Measurements from ENCODE around the gene GPR137B. TPM values are rescaled to one million over a fixed set of nuclear protein-coding genes. Genes with fewer than 3 reads are reported as not detected.
A peak's percentile ranks its signal among the peaks of the same experiment; 100 is the strongest.
"Not testable (repeated sequence)": the region's sequence is repeated elsewhere in the genome, so short reads cannot be mapped to it uniquely, and the experiment has no call there.

Gene GPR137B
- total RNA-seq, 1 experiment from 2014 or later, result 12.2 TPM

DNA sequence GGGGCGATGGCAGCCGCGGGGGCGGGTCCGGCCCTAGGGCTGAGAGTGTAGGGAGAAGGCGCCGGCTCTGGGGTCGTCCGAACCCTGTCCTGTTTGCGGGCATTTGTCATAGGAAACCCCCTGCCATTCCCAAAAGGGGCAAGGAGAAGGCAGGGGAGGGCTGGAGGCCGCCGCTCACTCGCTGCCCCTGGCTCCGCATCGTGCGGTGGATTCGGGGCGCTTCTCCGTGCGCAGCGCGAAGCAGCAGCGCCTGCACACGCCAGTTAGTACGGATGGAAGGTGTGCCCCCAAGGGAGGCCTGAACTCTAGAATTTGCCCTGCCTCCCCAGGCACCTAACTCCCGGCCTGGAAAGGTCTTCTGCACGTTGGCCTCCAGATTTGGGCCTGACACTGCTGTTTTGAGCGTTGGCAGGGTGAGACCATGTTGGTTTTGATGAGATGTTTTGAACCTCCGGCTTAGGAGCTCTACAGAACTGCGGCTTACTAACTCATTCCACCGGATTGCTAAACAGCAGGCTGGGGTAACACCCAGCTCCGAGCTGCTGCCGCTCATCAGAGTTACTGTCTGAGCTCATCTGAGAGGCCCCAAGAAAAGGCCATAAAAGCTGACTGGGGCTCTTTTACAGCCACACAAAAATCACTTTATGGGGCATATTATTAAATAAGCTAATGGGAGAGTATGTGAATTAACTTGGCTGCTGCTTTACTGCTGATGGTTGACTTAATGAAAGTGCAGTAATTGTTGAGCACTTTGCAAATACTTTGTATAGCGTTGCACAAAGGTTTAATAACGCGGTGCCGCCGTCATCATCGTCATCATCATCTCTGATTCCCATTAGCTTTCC, 987 bp downstream of the GPR137B start:
- peak; percentile 42 for DNase-seq (ENCODE audit: low read depth)

DNA sequence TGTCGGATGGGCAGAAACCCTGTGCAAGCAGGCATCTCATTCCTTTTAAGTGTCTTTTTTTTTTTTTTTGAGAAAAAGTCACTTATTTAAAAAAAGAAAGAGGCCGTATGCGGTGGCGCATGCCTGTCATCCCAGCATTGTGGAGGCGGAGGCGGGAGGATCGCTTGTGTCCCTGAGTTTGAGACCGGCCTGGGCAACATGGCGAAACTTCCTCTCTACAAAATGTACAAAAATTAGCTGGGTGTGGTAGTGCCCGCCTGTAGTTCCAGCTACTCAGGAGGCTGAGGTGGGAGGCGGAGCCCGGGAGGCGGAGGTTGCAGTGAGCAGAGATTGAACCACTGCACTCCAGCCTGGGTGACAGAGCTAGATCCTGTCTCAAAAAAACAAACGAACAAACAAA, 1.7 kb downstream of the GPR137B start:
- no peak for DNase-seq (ENCODE audit: low read depth)

DNA sequence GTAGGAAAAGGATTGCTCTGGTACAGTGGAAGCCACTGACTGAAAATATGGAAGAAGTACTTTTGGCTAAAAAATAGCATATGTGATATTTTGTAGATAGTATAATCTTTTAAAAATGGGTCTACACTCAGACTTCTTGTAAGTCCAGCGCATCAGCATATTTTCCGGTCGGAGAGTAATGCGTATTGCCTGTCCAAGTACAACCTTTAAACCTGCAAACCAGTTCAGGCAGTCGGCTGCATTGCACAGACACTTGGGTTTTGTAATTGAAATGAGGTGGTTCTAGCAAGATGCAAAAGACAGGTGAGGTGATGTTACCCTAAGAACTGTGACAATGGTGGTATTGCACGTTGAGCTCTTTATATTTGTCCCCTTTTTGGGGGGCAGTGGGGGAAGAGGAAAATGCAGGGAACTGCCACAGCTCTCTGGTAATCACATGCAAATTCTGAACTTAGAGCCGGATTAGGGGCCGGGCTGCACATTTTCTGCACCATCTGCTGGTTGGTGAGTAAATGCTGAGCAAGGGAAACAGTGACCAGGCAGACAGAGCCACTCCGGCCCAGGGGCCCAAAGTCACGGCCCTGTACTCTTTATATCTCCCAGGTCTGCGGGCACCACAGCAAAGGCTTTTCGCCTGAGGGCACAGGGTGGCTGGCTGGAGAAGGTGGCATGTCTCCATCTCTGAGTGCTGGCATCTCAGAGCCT, 2.3 kb downstream of the GPR137B start:
- DNase-seq (ENCODE audit: low read depth), result no peak

DNA sequence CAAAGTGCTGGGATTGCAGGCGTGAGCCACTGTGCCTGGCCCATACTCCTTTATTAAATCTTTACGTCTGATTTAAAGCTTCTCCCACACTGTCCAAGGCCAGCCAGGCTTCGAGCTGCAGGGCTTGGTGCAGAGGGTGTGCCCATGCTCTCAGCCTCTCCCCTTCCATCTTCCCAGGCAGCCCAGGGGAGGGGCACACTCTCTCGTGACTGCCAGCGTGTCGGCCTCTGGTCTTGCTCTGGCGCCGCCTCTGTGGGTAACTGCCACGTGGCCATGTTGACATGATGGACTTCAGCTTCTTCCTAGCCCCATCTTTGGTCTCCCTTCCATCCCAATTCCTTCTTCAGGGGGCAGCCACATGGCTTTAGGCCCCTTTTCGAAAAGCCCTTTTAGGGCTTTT, 4.7 kb downstream of the GPR137B start:
- DNase-seq (ENCODE audit: low read depth), result no peak

DNA sequence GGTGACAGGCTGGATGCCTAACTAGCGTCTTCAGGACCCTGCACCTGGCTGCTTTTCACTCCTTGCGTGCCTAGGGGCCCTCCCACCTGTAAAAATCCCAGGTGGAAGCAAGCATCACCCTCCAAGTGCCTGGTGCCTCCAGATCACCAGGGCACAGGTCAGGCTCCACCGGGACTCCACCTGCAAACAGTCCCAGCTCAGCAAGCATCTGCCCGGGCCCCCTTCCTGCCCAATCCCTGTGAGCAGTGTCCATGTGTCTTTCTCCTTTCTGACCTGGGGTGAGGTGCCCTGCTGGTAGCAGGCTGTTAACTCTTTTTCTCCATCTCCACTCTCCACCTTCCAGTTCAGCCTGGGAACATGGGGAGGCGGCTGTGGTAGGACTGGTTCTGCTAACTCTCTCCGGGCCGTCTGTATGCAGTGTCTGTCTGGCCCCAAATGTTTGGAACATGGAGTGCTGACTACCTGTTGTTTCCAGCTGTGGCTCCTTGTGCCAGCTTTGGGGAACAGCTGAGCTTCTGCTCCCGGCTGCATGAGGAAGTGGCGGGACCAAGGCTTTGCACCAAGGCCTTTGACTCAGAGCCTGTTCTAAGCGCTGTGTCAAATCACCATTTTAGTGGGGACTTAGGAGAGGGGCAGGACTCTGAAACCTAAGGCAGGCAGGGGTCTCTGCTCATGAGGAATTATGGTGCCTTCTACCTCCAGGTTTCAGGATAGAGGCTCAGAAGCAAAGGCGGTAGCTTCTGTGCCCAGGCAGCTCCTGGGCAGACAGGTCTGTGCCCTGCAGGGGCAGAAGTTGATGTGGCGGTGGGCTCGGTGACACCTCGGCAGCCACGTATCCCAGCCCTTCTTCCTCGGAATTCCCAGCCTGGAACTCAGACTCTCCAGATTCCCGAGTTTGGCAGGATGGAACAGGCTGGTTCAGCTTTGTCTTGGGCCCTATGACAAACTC, 5.5 kb downstream of the GPR137B start:
- DNase-seq (ENCODE audit: low read depth), result no peak

DNA sequence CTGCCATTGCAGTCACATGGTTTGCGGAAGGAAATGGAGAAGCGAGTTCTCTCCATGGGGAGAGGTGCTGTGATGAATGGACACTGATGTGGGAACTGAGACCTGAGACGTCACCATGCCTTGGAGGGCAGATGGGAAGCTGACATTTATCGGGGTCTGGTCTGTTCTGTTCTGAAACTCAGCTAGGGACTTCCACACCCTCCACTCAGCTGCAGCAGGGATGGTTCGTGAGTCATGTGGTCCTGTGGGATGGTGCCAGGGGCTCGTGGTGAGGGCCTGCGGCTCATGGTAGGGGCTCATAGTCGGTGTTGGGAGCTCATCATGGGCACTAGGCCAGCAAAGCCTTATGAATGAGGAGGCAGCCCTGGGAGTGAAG, 6.1 kb downstream of the GPR137B start:
- DNase-seq (ENCODE audit: low read depth), result peak; percentile 61

DNA sequence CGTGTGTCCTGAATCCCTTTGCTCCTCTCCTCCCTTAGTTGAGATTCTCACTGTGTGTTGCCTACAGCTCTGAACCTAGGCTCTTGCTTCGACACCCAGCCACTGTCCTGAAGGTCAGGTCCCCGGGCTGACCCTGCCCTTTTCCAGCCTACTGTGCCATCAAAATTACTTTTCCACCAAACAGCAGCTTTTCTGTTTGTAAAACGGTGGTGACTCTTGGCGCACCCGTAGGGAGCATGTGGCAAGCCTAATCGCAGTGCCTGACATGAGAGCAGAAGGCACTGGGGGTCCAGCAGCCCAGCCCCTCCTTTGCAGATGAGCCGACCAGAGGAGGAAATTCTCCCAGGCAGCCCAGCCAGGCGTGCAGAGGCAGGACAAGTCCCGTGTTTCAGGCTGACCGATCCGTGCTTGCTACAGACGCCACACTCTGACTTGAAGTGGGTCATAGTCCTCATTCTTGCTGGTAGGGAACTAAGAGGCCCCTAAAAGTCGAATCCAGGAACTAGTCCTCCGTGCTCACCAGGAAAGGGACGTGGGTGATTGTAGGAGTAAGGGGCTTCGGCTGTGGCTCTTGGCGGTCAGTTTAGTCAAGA, 6.8 kb downstream of the GPR137B start:
- DNase-seq (ENCODE audit: low read depth), result no peak

DNA sequence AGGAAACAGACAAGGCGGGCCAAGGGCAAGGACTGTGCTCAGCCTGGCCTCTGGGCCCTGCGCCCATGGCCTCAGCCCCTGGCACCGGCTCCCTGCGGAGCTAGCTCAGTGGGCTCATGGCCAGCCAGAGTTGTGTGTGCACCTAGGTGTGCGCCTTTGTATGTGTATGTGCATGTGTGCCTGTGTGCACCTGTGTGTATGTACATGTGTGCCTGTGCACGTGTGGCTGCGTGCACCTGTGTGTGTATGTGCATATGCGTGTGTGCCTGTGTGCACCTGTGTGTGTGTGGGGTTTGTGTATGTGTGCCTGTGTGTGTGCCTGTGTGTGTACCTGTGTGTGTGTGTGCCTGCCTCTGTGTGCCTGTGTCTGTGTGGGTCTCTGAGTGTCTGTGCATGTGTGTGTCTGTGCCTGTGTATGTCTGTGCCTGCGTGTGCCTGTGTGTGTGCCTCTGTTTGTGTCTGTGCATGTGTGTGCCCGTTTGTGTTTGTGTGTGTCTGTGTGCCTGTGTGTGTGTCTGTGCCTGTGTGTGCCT, 7.4 kb downstream of the GPR137B start:
- no peak for DNase-seq (ENCODE audit: low read depth)

DNA sequence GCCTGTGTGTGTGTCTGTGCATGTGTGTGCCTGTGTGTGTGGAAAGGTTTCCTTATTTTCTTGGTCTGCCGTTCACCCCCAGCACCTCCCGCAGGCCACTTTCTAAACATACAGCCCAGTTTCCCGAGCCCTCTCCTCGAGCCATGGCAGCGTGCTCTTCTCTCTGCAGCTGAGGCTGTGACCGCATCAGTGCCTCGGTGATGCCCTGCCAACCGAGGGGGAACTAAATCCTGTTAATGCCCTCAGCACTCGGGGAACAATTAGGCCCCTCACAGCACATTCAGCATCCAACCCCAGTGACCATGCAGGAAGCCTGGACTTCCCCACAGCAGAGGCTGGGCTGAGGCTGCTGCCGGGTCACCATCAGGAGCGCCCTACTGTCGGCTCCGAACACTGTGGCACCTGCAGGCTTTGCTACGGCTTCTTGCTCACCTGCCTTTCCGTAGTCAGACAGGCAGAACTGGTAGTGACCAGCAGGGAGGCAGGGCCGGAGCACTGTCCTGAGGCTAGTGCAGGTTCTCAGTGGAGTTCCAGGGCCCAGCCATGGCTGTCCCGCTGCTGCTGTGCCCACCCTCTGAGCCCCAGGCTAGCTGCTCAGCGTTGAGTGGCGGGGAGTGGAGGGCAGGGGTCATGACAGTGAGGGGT, 8.1 kb downstream of the GPR137B start:
- DNase-seq (ENCODE audit: low read depth), result no peak

DNA sequence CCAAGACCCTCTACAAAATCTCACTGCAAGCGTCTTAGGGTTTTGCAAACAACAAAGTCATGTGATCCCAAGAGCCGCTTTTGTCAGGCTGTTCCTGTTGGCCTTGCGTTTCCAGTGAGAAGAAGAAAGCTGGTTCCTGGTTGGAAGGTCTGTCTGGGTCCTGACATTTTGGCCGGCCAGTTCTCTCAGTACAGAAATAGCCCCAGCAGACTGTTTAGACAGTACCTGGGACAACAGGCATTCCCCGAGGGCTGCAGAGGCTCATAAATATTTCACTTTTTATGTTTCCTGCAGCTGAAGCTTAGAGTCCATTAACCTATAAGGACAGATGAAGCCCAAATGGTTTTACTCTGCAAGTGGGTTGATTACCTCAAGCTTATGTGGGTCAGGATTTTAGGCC, 8.6 kb downstream of the GPR137B start:
- DNase-seq (ENCODE audit: low read depth), result no peak

DNA sequence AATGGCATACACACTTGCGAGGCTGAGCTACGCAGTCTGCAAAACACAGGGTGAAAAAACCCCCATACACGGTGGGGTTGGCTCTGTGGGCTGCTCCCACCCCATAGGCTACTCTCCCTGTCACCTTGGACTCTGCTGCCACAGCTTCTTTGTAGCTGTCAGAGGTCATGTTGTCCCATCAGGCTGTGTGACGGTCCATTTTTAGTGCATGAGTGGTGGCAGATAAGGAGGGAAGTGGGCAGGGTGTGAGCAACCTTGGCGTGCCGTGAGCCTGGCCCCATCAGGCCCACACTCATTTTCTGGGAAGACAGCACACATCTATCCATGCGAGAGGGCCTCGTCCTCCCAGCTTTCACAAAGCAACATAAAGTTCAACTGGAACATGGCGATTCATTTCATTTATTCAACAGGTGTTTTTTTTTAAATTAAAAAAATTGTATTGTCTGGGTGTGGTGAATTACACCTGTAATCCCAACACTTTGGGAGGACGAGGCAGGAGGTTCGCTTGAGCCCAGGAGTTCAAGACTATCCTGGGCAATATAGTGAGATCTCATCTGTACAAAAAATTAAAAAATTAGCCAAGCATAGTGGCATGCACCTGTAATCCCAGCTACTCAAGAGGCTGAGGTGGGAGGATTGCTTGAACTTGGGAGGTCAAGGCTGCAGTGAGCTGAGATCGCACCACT, 9.5 kb downstream of the GPR137B start:
- DNase-seq (ENCODE audit: low read depth), result no peak

DNA sequence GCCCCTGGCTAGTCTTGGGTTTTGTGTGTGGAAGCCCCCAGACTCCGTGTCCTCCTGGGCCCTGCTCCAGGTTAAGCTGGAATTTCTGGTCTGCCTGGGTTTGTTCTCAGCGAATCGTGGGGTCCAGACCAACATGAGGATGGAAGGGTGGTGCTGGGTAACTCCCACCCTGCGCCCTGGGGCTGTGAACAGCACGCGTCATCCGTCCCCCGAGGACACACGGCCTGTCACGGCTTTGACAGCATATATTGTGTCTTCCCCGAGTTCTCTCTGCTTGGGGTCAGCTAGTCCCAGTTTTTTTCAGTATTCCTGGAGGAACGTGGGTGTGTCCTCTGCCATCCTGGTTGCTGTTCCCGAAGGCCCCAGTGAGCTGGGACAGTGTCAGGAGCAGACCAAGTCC, 11.8 kb downstream of the GPR137B start:
- DNase-seq (ENCODE audit: low read depth), result no peak

DNA sequence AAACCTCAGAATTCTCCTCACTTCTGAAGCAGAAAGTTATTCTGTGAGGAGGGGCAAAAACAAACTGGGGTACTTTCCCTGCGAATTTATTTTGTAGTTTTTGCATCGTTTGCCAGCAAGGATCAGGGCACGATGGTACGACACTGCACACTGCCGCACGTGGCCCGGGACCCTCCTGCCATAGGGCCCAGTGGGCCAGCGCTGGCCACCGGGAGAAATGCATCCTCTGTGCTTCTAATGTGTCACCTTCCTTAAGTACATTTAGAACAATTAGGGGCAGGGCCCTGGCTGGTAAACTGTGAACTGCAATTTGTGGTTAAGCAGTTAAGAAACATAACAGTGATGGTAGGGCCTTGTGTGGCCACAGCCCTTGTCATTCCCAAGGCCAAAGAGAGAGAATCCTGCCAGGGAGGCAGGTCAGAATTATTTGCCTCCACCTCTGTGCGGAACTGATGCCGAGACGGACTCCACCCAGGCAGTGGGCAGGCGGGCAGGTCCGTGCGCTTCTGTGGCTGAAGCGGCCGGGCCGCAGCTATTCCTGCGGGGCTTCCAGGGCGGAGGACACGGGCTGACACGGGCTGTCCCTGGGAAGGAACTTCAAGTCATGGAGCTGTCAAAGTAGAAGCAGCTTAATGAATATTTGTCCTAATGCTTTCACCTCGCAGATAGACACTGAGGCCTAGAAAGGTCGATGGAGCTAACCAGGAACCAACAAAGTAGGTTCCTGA, 12.5 kb downstream of the GPR137B start:
- no peak for DNase-seq (ENCODE audit: low read depth)

DNA sequence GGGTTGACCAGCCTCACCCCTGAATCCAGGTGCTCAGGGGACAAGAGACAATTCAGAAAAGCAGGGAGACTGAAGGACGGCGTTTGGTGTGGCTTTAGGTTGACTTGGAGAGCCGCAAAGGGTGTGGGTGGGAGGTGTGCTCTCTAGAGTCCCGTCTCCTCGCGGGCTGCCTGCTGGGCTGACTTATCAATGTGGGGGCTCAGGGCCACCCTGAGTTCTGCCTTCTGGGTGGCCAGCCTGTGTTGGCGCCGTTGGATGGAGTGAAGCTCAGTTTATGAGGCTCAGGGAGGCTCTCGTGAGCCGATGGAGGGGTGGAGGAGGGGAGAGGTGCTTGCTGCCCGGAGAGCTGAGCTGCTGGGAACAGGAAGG, 13.0 kb downstream of the GPR137B start:
- DNase-seq (ENCODE audit: low read depth), result no peak

DNA sequence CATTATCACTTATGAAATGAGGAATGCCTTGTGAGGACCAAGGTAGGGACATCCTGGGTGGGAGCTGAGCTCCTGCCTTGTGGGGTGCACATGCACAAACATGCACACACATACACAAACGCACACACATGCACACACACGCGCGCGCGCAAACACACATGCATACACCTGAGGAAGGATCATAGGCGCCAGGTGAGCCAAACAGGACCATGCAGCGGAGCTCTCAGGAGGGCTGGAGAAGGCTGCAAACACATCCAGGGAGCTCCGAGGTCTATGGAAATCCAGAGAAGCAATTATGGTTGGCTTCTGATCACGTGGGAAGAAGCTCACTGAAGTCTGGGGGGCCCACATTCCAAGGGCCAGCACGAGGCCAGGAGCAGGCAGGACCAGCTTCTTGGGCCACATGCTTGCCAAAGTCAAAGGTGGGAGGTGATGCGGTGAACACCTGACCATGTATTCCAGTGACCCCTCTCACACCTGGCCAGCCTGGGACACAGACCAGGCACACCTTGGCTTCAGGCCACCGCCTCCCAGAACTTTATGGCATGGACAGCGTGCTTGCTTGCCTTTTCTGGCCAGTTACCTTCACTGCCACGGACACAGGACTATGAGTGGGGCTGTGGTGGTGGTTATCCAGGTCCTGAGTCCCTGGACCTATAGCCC, 13.6 kb downstream of the GPR137B start:
- no peak for DNase-seq (ENCODE audit: low read depth)

DNA sequence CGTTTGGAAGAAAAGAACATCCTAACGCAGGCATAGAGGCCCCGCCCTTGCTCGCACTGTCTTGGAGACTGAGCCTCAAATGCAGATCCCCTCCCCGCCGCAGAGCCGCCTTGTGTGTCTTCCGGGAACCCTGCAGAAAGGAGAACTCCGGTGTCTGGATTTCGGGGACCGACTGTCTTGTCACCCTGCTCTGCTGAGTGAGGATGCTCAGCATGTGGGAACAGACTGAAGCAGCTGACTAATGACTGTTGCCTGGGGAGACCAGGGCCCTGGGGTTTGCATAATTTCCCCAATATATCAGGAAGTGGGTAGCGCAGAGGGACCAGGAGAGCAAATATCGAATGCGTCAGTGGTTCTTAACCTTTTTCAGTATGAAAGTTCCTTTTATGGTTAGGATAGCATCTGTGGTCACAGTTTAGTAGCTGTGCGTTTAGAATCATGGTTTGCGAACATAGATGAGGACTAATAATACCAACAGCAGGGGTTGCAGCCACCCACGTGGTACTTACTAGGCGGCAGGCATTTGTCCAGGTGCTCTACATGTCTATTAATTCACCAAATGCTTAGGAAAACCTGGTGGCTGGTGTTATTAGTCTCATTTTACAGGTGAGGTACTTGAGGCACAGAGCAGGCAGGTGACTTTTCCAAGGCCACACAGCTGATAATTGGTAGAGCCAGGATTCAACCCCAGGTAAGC, 14.3 kb downstream of the GPR137B start:
- DNase-seq (ENCODE audit: low read depth), result no peak

DNA sequence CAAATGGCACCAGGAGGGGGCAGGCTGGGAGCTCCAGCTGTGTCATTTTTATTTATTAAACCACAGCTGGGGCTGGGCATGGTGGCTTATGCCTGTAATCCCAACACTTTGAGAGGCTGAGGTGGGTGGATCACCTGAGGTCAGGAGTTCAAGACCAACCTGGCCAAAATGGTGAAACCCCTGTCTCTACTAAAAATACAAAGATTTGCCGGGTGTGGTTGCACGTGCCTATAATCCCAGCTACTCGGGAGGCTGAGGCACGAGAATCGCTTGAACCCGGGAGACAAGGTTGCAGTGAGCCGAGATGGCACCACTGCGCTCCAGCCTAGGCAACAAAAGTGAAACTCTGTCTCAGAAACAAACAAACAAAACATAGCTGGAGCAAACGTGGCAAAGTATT, 15.7 kb downstream of the GPR137B start:
- DNase-seq (ENCODE audit: low read depth), result not testable (repeated sequence)

DNA sequence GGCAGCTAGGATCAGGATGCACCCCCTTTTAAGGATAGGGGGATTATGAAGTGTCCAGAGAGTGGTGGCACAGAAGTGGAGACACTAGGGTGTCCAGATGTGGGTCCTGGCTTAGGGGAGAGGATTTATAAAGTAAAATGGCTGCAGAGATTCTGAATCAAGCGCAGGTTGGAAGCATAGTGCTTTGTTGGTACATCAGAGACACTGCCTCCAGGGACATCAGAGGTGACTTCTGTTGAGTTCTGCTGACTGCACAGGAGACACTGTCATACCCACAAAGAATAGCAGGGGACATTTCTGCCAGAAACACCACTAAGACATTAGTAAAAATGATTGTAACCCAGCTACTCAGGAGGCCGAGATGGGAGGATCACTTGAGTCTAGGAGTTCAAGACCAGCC, 16.4 kb downstream of the GPR137B start:
- no peak for DNase-seq (ENCODE audit: low read depth)

All from Daoy (cell line).